Mononuclear cell (primary cell): ENCODE measurements around the gene ACBD6. TPM values are rescaled to one million over a fixed set of nuclear protein-coding genes. Genes with fewer than 3 reads are reported as not detected.
"Not testable (repeated sequence)": the region's sequence is repeated elsewhere in the genome, so short reads cannot be mapped to it uniquely, and the experiment has no call there.

Experiments used
- H3K27me3 ChIP-seq: 2 replicates; pipeline ENCODE4 v1.6.0; 2011; ENCODE audit warnings: low read length, control low read depth; ENCODE audit not compliant: insufficient read depth
- H3K4me1 ChIP-seq: 2 replicates; pipeline ENCODE4 v1.5.1; 2011; ENCODE audit warnings: mild to moderate bottlenecking, low read length, control low read depth; ENCODE audit not compliant: insufficient read depth
- H3K4me3 ChIP-seq: 2 replicates; pipeline ENCODE4 v1.5.1; 2011; ENCODE audit warnings: mild to moderate bottlenecking, low read length, moderate library complexity
- H3K9me3 ChIP-seq: 2 replicates; pipeline ENCODE4 v1.5.1; 2011; ENCODE audit warnings: low read depth, mild to moderate bottlenecking, control low read depth, low read length
- total RNA-seq: library from RNA; depleted of rRNA; stranded (reverse); fragments of >200 nt; gene quantifications from one replicate; pipeline ENCODE4 v1.2.3, GENCODE V29; 2012

Gene ACBD6
- total RNA-seq, 1 donor = 30.0 TPM

DNA sequence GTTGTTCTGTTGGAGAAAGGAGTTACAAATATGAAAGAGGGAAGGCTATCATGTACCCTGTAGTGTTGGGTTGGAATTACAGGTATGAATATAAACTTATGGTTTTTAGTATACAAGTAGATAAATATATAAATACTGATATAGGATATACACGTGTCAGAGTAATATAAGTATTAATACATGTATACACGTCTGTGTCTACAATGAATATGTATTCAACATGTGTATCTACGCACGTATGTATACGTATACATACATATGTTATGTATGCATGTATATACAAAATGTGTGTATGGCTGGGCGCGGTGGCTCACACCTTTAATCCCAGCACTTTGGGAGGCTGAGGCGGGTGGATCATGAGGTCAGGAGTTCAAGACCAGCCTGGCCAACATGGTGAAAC, 17.9 kb downstream of the ACBD6 start:
- Histone ChIP-seq H3K4me1 (no peaks in the 10 kb centered on the region), H3K27me3 (no peaks in the 10 kb centered on the region), H3K4me3 (no peak overlapping the region), H3K9me3 (no peaks in the 10 kb centered on the region)

DNA sequence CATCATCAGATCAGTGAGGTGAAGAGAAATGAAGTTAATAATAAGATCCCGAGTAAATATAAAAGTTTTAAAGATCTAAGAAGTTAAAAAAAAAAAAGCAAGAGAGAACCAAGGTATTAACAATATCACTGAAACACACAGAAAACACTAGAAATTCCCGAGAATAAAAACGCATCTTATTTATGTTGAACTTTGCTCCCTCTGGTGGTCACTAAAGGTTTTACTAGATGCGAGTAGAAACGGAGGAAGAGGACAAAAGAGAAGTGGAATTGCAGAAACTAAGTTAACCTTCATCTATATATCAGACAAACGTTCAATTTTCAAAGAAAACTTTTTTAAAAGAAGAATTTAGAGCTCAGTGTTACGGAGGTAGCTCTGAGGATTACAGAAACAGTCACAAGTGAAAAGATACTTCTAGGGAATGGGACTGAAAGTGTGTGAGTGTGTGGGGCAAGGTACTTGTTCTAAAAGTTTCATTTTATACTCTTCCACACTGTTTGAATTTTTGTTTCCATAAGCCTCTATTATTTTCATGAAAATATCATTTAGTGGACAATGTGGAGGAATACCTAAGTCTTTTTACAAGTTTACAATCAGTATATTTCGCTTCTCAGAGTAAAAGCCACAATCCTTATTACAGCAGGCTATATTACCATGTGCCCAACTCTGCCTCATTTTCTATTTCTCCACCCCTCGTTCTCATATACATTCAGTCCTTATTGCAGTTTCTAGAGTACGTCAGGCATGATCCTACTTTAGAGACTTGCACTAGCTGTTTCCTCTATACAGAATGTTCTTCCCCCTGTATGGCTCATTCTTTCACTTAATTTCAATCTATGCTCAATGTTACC, 19.7 kb downstream of the ACBD6 start:
- Histone ChIP-seq H3K9me3 (no peaks in the 10 kb centered on the region), H3K27me3 (no peaks in the 10 kb centered on the region), H3K4me3 (no peak overlapping the region), H3K4me1 (no peaks in the 10 kb centered on the region)

DNA sequence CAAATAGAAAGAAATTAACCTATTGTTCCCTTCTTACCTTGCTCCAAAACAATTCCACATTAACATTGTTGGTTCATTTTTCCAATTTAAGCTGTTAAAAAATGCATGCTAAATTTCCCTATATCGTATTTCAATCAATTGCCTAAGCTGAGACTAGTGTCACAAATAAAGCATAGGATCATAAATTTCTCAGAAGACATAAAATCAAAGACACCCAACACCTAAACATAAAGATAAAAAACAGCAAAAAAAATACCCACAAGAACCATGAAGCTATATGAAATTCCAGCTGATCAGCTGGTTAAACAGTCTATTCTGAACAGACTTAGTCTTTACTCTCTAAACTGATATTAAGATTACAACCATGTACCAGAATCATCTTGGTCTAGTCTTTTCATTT, 32.3 kb downstream of the ACBD6 start:
- H3K4me1 ChIP-seq = no peaks in the 10 kb centered on the region
- no peak overlapping the region for H3K4me3 ChIP-seq
- H3K27me3 ChIP-seq = no peaks in the 10 kb centered on the region
- H3K9me3 ChIP-seq = no peaks in the 10 kb centered on the region

DNA sequence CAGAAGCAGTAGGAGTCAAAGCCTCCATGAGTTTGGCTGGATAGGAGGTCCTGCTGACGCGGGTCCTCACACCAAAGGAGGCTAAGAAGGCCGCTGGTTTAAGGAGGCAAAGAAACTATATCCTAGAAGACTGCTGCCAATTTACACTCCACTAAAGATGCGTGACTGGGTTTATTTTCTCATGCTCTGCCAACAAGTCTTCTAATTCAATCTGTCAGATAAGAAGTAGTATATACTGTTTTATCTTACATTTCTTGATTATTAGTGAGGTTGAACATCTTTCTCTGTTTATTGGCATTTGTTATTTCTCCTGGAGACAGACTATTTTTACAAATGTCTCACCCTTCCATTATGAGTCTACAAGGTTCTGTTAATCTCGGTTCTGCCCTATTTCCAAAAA, 34.1 kb downstream of the ACBD6 start:
- no peak overlapping the region for H3K4me3 ChIP-seq
- peaks cover 3% of the 10 kb centered on the region for H3K9me3 ChIP-seq
- no peaks in the 10 kb centered on the region for H3K27me3 ChIP-seq
- H3K4me1 ChIP-seq = no peaks in the 10 kb centered on the region

DNA sequence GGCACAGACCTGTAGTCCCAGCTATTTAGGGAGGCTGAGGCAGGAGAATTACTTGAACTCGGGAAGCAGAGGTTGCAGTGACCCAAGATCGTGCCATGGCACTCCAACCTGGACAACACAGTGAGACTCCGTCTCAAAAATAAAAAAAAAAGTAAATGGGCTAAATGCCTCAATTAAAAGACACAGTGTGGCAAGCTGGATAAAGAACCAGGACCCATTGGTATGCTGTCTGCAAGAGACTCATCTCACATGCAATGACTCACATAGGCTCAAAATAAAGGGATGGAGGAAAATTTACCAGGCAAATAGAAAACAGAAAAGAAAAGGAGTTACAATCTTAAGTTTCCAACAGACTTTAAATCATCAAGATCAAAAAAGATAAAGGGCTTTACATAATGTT, 40.3 kb downstream of the ACBD6 start:
- peaks cover 25% of the 10 kb centered on the region for H3K9me3 ChIP-seq
- no peaks in the 10 kb centered on the region for H3K27me3 ChIP-seq
- no peaks in the 10 kb centered on the region for H3K4me1 ChIP-seq

DNA sequence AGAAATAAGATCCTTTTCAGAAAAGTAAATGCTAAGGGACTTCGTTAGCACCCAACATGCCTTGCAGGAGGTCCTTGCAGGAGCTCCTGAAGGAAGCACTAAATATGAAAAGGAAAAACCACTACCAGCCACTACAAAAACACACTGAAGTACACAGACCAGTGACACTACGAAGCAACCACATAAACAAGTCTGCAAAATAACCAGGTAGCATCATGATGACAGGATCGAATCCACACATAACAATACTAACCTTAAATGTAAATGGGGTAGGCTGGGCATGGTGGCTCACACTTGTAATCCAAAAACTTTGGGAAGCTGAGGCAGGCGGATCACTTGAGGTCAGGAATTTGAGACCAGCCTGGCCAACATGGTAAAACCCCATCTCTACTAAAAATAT, 40.7 kb downstream of the ACBD6 start:
- H3K4me3 ChIP-seq, H3K4me1 ChIP-seq, H3K27me3 ChIP-seq: not testable (repeated sequence)
- peaks cover 25% of the 10 kb centered on the region for H3K9me3 ChIP-seq

More for the DNA sequence above, 40.3 kb downstream of the ACBD6 start:
- no peak overlapping the region for H3K4me3 ChIP-seq

DNA sequence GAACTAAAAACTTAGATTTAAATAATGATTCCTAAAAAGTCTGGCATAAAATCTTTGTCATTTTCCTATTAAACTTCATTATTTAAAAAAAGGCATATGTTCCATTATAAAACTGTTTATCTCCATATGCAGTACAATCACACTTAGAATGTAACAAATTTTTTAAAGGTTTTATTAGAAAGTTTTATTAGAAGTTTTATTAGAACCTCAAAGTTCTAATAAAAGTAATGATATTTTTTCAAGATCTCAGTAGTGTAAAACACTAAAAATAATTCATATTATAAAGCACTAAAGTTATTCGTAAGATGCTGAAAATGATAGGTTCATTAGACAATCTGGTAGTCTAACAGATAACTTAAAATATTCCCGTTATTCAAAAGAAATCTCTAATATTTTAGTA, 43.6 kb downstream of the ACBD6 start:
- no peak overlapping the region for H3K4me3 ChIP-seq
- H3K27me3 ChIP-seq = no peaks in the 10 kb centered on the region
- no peaks in the 10 kb centered on the region for H3K4me1 ChIP-seq
- H3K9me3 ChIP-seq = peaks cover 25% of the 10 kb centered on the region

DNA sequence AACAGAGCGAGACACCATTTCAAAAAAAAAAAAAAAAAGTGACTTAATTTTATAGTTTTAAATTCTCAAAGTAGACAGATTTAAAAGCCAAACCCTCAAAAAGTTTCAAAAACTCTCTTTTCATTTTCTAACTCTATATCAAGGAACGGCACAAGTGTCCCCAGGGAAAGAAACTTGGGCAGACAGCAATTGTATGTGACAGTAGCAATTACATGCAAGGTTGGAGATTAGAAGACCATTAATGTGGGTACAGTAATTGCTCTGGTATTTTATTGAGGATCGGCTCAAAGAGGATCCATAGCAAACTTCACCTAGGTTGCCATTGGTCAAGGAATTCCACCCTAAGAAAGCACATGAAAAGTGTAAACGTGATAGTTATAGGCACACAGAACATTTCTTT, 46.2 kb downstream of the ACBD6 start:
- Histone ChIP-seq H3K4me3 (no peak overlapping the region), H3K27me3 (no peaks in the 10 kb centered on the region), H3K9me3 (peaks cover 9% of the 10 kb centered on the region), H3K4me1 (no peaks in the 10 kb centered on the region)

DNA sequence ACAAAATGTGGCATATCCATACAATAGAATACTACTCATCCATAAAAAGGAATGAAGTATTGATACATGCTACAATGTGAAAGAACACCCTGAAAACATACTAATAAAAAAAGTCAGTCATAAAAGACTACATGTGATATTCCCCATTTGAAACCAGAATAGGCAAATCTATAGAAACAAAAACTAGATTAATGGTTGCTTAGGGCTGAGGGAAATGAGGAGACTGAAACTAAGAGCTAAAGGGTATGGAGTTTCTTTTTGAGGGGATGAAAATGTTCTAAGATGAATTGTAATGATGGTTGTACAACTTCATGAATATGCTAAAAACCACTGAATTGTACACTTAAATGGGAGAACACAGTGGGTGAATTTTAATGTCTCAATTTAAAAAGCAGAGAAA, 50.9 kb downstream of the ACBD6 start:
- no peaks in the 10 kb centered on the region for H3K4me1 ChIP-seq

DNA sequence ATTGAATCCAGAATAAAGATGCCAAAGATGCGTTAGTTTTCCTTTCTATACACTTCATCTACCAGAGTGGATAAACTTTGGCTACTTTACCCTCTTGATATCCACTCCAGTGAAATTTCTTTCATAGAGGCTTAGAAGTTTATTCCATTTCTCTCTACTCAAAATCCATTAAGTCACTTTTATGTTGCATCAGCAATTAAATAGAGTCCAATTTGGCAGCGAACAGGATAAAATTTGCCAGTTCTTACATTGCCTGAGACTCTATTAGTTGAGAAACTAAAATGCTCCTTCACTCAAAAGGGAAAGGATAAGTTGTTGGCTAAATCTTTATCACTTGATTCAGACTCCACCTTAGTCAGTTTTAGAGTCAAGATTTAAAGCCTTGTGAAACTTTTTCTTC, 57.9 kb downstream of the ACBD6 start:
- Histone ChIP-seq H3K4me3 (no peak overlapping the region), H3K27me3 (no peaks in the 10 kb centered on the region), H3K4me1 (no peaks in the 10 kb centered on the region), H3K9me3 (peaks cover 5% of the 10 kb centered on the region)

More for the DNA sequence above, 50.9 kb downstream of the ACBD6 start:
- no peaks in the 10 kb centered on the region for H3K27me3 ChIP-seq
- peaks cover 6% of the 10 kb centered on the region for H3K9me3 ChIP-seq
- no peak overlapping the region for H3K4me3 ChIP-seq

DNA sequence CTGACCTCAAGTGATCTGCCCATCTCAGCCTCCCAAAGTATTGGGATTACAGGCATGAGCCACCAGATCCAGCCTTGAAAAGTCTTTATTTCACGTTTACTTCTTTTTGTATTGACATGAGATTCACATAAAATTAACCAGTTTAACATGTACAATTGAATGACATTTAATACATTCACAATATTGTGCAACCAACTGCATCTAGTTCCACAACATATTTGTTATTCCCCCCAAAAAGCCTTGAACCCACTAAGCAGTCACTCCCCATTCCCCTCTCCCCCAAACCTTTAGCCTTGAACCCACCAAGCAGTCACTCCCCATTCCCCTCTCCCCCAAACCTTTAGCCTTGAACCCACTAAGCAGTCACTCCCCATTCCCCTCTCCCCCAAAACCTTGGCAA, 62.0 kb downstream of the ACBD6 start:
- no peaks in the 10 kb centered on the region for H3K27me3 ChIP-seq
- no peak overlapping the region for H3K4me3 ChIP-seq

DNA sequence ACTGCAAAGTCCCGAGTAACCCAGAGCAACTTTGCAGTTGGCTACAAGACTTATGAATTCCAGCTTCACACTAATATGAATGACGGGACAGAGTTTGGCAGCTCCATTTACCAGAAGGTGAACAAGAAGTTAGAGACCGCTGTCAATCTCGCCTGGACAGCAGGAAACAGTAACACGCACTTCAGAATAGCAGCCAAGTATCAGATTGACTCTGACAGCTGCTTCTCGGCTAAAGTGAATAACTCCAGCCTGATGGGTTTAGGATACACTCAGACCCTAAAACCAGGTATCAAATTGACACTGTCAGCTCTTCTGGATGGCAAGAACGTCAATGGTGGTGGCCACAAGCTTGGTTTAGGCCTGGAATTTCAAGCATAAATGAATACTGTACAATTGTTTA, 66.8 kb downstream of the ACBD6 start:
- H3K4me1 ChIP-seq = no peaks in the 10 kb centered on the region
- H3K4me3 ChIP-seq = no peak overlapping the region
- no peaks in the 10 kb centered on the region for H3K9me3 ChIP-seq
- H3K27me3 ChIP-seq = no peaks in the 10 kb centered on the region

More for the DNA sequence above, 62.0 kb downstream of the ACBD6 start:
- Histone ChIP-seq H3K4me1 (no peaks in the 10 kb centered on the region), H3K9me3 (peaks cover 5% of the 10 kb centered on the region)

DNA sequence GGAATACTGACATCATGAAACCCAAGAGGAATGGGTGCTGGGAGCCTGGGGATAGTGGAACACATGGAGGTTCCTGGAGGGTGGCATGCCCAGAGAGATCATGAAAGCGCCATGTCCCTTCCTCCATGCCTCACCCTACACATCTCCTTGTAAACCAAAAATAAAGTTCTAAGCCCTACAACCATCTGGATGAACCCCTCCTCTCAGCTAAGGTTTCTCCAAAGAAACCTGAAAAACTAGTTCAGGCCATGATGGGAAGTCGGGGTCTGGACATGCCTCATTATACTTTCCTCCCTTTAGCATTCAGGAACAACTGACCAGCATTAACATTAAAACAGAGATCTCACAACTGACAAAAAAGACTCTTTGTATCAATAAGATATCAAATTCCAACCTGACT, 68.5 kb downstream of the ACBD6 start:
- Histone ChIP-seq H3K27me3 (no peaks in the 10 kb centered on the region), H3K9me3 (no peaks in the 10 kb centered on the region), H3K4me3 (no peak overlapping the region), H3K4me1 (no peaks in the 10 kb centered on the region)

DNA sequence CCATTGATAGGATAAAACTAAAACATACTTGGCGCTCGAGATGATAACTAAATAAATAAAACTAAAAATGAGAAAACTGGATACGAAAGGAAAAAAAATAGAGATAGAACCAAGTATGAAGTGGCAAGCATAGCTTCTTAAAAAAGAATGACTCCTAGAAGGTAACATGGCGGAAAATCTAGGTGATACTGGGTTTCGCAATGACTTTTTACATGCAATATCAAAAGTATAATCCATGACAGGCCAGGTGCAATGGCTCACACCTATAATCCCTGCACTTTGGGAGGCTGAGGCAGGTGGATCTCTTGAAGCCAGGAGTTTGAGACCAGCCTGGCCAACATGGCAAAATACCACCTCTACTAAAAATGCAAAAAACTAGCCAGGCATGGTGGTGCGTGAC, 70.7 kb downstream of the ACBD6 start:
- H3K4me1 ChIP-seq = no peaks in the 10 kb centered on the region
- no peak overlapping the region for H3K4me3 ChIP-seq
- no peaks in the 10 kb centered on the region for H3K9me3 ChIP-seq
- no peaks in the 10 kb centered on the region for H3K27me3 ChIP-seq

DNA sequence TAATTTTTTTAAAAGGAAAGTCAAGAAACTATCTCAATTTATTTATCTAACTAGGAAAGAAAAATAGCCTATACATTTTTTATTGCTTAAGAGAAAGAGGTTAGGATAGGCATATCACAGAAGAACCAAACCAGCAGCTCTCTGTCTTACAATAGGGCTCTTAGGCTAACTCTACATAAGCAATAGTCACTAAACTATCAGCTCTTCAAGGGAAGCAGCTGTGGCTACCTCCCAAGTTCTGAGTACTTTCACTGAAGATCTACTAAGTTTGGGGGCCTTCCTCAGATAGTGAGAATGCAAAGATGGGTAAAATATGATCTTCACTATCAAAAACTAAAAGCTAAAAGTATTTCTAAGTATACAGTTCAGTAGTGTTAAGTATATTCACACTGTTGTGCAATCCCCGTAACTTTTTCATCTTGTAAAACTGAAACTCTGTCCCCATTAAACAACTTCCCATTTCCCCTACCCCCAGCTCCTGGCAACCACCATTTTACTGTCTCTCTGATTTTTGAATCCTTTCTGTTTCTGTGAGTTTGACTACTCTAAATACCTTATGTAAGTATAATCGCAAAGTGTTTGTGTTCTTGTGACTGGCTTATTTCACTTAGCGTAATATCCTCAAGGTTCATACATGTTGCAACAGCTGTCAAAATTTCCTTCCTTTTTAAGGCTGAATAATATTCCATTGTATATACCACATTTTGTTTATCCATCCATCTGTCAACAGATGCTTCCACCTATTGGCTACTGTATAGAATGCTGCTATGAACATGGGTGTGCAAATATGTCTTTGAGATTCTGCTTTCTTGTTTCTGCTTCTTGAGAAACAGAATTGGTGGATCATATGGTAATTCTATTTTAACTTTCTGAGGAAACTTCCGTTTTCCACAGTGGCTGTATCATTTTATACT, 73.3 kb downstream of the ACBD6 start:
- no peaks in the 10 kb centered on the region for H3K27me3 ChIP-seq
- H3K4me3 ChIP-seq = peak overlapping the region; percentile 3
- no peaks in the 10 kb centered on the region for H3K4me1 ChIP-seq
- H3K9me3 ChIP-seq = no peaks in the 10 kb centered on the region
